Measurements from ENCODE around the gene RAB3GAP1. TPM values are rescaled to one million over a fixed set of nuclear protein-coding genes. Genes with fewer than 3 reads are reported as not detected.

Gene RAB3GAP1
- total RNA-seq, 1 donor from 2014 or later: 46.7 TPM

- TF ChIP-seq CTCF (IDR thresholded peaks at IDR 0.05): no peak
- no peak overlapping the region for H3K4me3 Mint-ChIP-seq (ENCODE audit: unreplicated experiment)
- DNase-seq (ENCODE audit: extremely low spot score, unreplicated experiment): no peak
- no peaks in the 10 kb centered on the region for H3K4me1 Mint-ChIP-seq (ENCODE audit: unreplicated experiment)
- H3K36me3 Mint-ChIP-seq (ENCODE audit: unreplicated experiment): no peaks in the 10 kb centered on the region
- H3K27ac Mint-ChIP-seq (ENCODE audit: unreplicated experiment): no peak overlapping the region
- H3K27me3 Mint-ChIP-seq (ENCODE audit: unreplicated experiment): no peaks in the 10 kb centered on the region
- no peaks in the 10 kb centered on the region for H3K9me3 Mint-ChIP-seq (ENCODE audit: unreplicated experiment)
Measured at GRCh38 chr2:135212757-135213156, 160.7 kb downstream of the RAB3GAP1 start.

GRCh38 chr2:135218426-135218825 lies 166.3 kb downstream of the RAB3GAP1 start:
- TF ChIP-seq CTCF (IDR thresholded peaks at IDR 0.05): no peak
- Mint-ChIP-seq H3K9me3 (ENCODE audit: unreplicated experiment) (no peaks in the 10 kb centered on the region), H3K36me3 (ENCODE audit: unreplicated experiment) (no peaks in the 10 kb centered on the region), H3K27ac (ENCODE audit: unreplicated experiment) (no peak overlapping the region), H3K4me1 (ENCODE audit: unreplicated experiment) (no peaks in the 10 kb centered on the region), H3K4me3 (ENCODE audit: unreplicated experiment) (no peak overlapping the region), H3K27me3 (ENCODE audit: unreplicated experiment) (no peaks in the 10 kb centered on the region)
- DNase-seq (ENCODE audit: extremely low spot score, unreplicated experiment): no peak

GRCh38 chr2:135219226-135219625 lies 167.1 kb downstream of the RAB3GAP1 start:
- no peak for DNase-seq (ENCODE audit: extremely low spot score, unreplicated experiment)
- no peaks in the 10 kb centered on the region for H3K9me3 Mint-ChIP-seq (ENCODE audit: unreplicated experiment)
- no peak overlapping the region for H3K27ac Mint-ChIP-seq (ENCODE audit: unreplicated experiment)
- no peaks in the 10 kb centered on the region for H3K36me3 Mint-ChIP-seq (ENCODE audit: unreplicated experiment)
- H3K4me3 Mint-ChIP-seq (ENCODE audit: unreplicated experiment): no peak overlapping the region
- H3K4me1 Mint-ChIP-seq (ENCODE audit: unreplicated experiment): no peaks in the 10 kb centered on the region
- TF ChIP-seq CTCF (IDR thresholded peaks at IDR 0.05): no peak
- H3K27me3 Mint-ChIP-seq (ENCODE audit: unreplicated experiment): no peaks in the 10 kb centered on the region

Other genes with a start within 250 kb of the RAB3GAP1 start
- gene ACMSD, start 213.7 kb upstream of the RAB3GAP1 start, total RNA-seq: not detected in 2 replicates
- gene CCNT2, start 133.5 kb upstream of the RAB3GAP1 start, total RNA-seq: 33.0 and 34.1 TPM in 2 replicates
- not detected in 2 replicates for gene MAP3K19, start 4.8 kb upstream of the RAB3GAP1 start, total RNA-seq